Uterus (tissue), 4 donors: ENCODE results near the gene DPM1. TPM values are rescaled to one million over a fixed set of nuclear protein-coding genes. Genes with fewer than 3 reads are reported as not detected.
A peak's percentile ranks its signal among the peaks of the same experiment; 100 is the strongest.

Experiments
- DNase-seq, 2 donors: peaks; one replicate each; pipeline ENCODE4 v3.0.0-alpha.2; 2019 to 2020
- H3K27ac ChIP-seq, 2 donors: fragments of 200-600 bp; sonication (generic); 1 replicate in 1 of 2; 2 replicates in 1 of 2; pipeline ENCODE4 v1.5.1; 2016 to 2018
- H3K27me3 ChIP-seq, 2 donors: fragments of 200-600 bp; sonication (generic); one replicate each; pipeline ENCODE4 v1.5.1; 2018 to 2019; ENCODE audit warnings: control low read depth in 1 of 2
- H3K36me3 ChIP-seq, 2 donors: fragments of 200-600 bp; sonication (generic); one replicate each; pipeline ENCODE4 v1.5.1; 2019; ENCODE audit warnings: control low read depth in 1 of 2
- H3K4me1 ChIP-seq, 2 donors: fragments of 200-600 bp; sonication (generic); one replicate each; pipeline ENCODE4 v1.5.1; 2018 to 2019; ENCODE audit warnings: control low read depth in 1 of 2
- H3K4me3 ChIP-seq, 2 donors: fragments of 200-600 bp; sonication (generic); 1 replicate in 1 of 2; 2 replicates in 1 of 2; pipeline ENCODE4 v1.5.1; 2018 to 2019; ENCODE audit warnings: mild to moderate bottlenecking in 1 of 2
- H3K9me3 ChIP-seq, 2 donors: fragments of 200-600 bp; sonication (generic); one replicate each; pipeline ENCODE4 v1.5.1; 2019; ENCODE audit warnings: control low read depth in 1 of 2
- POLR2A ChIP-seq, 2 donors: fragments of 450-650 bp; IDR thresholded peaks; one replicate each; pipeline ENCODE4 v1.6.1; 2016; ENCODE audit warnings: antibody characterized with exemption in 2 of 2, mild to moderate bottlenecking in 1 of 2, moderate library complexity in 1 of 2
- intact Hi-C: fragments of 100-400 bp; cut with DNase I; formaldehyde crosslinking; loops from one replicate; pipeline ENCODE4 v1.15.1; 2023; ENCODE audit warnings: low total_unique reads
- total RNA-seq, 4 donors: library from RNA; depleted of rRNA in 3 of 4; stranded (reverse); fragments of >200 nt in 3 of 4; gene quantifications; one replicate each; pipeline versions ENCODE4 v1.1.0 to v1.2.4, GENCODE V29; 2014 to 2023
- TF ChIP-seq, protein P1 (sequence below), 4 experiments: fragments of 200-600 bp in 2 of 4; fragments of 450-650 bp in 2 of 4; sonication (generic) in 2 of 4; IDR thresholded peaks; one replicate each; pipeline ENCODE4 v1.5.1; 2016 to 2019; ENCODE audit warnings: antibody characterized with exemption in 4 of 4, mild to moderate bottlenecking in 2 of 4, moderate library complexity in 1 of 4
- donor health status: DM: yes; HTN: yes; CAD: no.

The DPM1 gene
- total RNA-seq, 4 donors from 2014 or later = 40.4 to 128 (median 64.2) TPM

- H3K4me3 ChIP-seq = peak overlapping the region; percentile 59 to 80
- DNase-seq = no peak
- peak overlapping the region; percentile 98 to 99 for H3K27ac ChIP-seq
- H3K9me3 ChIP-seq = no peaks in the 10 kb centered on the region
- H3K27me3 ChIP-seq = no peaks in the 10 kb centered on the region
- H3K4me1 ChIP-seq = peaks cover 7% of the 10 kb centered on the region in 2 donors
- H3K36me3 ChIP-seq = no peaks in the 10 kb centered on the region
- no peak for TF ChIP-seq POLR2A (IDR thresholded peaks at IDR 0.05)
- TF ChIP-seq, protein P1, sequence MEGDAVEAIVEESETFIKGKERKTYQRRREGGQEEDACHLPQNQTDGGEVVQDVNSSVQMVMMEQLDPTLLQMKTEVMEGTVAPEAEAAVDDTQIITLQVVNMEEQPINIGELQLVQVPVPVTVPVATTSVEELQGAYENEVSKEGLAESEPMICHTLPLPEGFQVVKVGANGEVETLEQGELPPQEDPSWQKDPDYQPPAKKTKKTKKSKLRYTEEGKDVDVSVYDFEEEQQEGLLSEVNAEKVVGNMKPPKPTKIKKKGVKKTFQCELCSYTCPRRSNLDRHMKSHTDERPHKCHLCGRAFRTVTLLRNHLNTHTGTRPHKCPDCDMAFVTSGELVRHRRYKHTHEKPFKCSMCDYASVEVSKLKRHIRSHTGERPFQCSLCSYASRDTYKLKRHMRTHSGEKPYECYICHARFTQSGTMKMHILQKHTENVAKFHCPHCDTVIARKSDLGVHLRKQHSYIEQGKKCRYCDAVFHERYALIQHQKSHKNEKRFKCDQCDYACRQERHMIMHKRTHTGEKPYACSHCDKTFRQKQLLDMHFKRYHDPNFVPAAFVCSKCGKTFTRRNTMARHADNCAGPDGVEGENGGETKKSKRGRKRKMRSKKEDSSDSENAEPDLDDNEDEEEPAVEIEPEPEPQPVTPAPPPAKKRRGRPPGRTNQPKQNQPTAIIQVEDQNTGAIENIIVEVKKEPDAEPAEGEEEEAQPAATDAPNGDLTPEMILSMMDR (IDR thresholded peaks at IDR 0.05) = no peak
- intact Hi-C loops = no loop called here
These were observed 26.3 kb downstream of the DPM1 start for GRCh38 chr20:50932016-50932485.

DNA sequence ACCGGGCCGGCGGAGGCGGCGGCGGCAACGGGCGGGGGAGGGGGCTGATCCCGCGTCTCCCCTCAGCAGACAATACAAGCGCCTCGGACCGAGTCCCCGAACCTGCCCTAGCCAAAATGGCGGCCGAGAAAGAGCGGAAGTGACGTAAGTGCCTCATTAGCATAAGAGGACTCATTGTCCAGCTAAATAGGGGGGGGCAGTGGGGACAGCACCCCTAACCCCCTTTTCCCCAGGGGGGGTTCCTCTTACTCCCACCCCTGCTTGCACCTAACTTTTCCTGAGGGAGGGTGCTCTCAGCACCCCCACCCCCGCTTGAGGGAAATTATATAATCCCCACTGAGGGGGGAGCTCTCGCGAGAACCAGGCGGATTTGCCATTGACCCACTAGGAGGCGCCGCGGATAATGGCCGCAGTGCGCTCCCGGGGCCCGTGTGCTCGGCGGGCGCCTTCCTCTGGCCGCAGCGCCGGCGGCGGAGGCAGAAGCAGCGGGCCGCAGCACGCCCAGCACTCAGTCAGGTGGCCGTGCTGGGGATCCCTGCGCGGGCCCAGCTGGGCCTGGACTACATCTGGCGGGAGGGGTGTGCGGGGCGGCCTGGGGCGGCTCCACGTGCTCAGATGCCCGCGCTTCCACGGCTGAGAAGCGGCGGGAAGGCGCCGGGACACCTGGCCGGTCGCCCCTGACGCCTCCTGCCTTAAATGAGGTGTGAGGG is 26.9 kb downstream of the DPM1 start, which contains the start of gene ADNP:
ADNP (minus strand) TSS at position 132 of the 710 bp plus-strand sequence. CDS start 27,441 bp downstream, outside the sequence.
- Histone ChIP-seq H3K9me3 (no peaks in the 10 kb centered on the region), H3K4me1 (peaks cover 7% of the 10 kb centered on the region in 2 donors), H3K4me3 (peak within 1 kb of the TSS; percentile 88 to 98), H3K36me3 (no peaks in the 10 kb centered on the region), H3K27me3 (no peaks in the 10 kb centered on the region), H3K27ac (peak within 1 kb of the TSS; percentile 98 to 99)
- TF ChIP-seq POLR2A (IDR thresholded peaks at IDR 0.05) = peak; percentile 63 to 78
- TF ChIP-seq, protein P1 (IDR thresholded peaks at IDR 0.05) = peak; percentile 57 to 90 (median 82)
- intact Hi-C loops = no loop called here
- peak; percentile 92 to 94 for DNase-seq

GRCh38 chr20:50930976-50931305 is 27.4 kb downstream of the DPM1 start:
- TF ChIP-seq, protein P1 (IDR thresholded peaks at IDR 0.05) = peak in 1 of 4 experiments; percentile 5
- TF ChIP-seq POLR2A (IDR thresholded peaks at IDR 0.05) = no peak
- Histone ChIP-seq H3K36me3 (no peaks in the 10 kb centered on the region), H3K4me3 (peak overlapping the region; percentile 59 to 80), H3K4me1 (peaks cover 7% of the 10 kb centered on the region in 2 donors), H3K27me3 (no peaks in the 10 kb centered on the region), H3K9me3 (no peaks in the 10 kb centered on the region), H3K27ac (peak overlapping the region; percentile 98 to 99)
- intact Hi-C loops = no loop called here
- DNase-seq = no peak

DNA sequence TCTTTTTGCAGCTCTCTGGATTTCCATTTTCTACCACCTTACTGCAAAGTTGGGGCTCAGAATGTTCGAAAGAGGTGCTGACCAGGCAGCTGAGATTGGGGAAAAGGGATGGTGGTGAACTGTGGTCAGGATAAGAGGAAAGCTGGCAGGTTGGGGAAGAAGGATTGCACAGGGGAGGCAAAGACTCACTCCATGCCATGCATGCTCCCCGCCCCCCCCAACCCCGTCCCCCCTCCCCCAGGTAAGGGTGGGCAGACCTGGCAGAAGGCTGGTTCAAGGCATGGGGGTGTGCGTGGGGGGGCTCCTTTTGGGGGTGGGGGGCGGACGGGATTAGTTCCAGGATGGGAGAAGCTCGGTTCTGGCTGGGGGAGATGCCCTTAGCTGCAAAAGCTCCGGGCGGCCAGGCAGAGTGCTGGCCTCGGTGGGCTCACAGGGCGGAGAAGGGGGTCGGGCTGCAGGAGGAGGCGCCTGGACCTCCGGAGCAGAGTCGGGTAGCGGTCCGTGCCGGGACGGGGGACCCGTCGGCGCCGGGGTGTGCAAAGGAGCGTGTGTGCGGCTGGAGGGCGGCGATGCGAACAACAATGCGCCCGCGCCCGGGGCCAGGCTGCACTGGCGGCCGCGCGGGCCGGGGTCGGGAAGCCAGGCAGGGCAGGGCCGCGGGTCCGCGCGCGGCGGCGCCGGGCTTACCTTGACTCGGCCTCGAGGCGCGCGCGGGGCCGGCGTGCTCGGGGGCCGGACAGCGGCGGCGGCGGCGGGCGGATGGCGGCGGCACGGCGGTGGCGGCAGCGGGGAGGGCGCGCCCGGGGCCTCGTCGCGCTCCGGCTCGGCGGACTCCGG is 28.0 kb downstream of the DPM1 start:
- H3K4me3 ChIP-seq = peak overlapping the region; percentile 88 to 98
- H3K27me3 ChIP-seq = no peaks in the 10 kb centered on the region
- no peaks in the 10 kb centered on the region for H3K9me3 ChIP-seq
- TF ChIP-seq, protein P1 (IDR thresholded peaks at IDR 0.05) = no peak
- TF ChIP-seq POLR2A (IDR thresholded peaks at IDR 0.05) = no peak
- peak; percentile 23 to 34 for DNase-seq
- H3K4me1 ChIP-seq = peaks cover 7 to 10% of the 10 kb centered on the region in 2 donors
- peak overlapping the region; percentile 81 to 99 for H3K27ac ChIP-seq
- intact Hi-C loops = no loop called here
- no peaks in the 10 kb centered on the region for H3K36me3 ChIP-seq
